HepG2 (cell line): ENCODE measurements around the gene METTL26. TPM values are rescaled to one million over a fixed set of nuclear protein-coding genes. Genes with fewer than 3 reads are reported as not detected.

Experiments used
- ATF7 ChIP-seq, 2 experiments: fragments of 450-650 bp in 1 of 2; sonication (generic) in 1 of 2; formaldehyde crosslinking in 1 of 2; IDR thresholded peaks; 2 replicates each; pipeline versions ENCODE4 v1.4.0 to v1.6.1; 2016 to 2020; ENCODE audit warnings: antibody characterized with exemption in 1 of 2, mild to moderate bottlenecking in 1 of 2, missing genetic modification reagents in 1 of 2
- MLLT10 ChIP-seq: sonication (generic); formaldehyde crosslinking; IDR thresholded peaks from 2 replicates; pipeline ENCODE4 v1.4.0; 2020; ENCODE audit warnings: missing genetic modification reagents
- NFYC ChIP-seq: IDR thresholded peaks from 2 replicates; pipeline ENCODE4 v1.6.1; 2016; ENCODE audit warnings: missing genetic modification reagents, missing compliant biosample characterization
- NONO ChIP-seq, 2 experiments: fragments of 450-650 bp in 1 of 2; sonication (generic) in 1 of 2; formaldehyde crosslinking in 1 of 2; IDR thresholded peaks in 1 of 2; conservative IDR thresholded peaks in 1 of 2; 2 replicates each; pipeline versions ENCODE4 v1.6.1 to v1.8.0; 2017 to 2022; ENCODE audit warnings: mild to moderate bottlenecking in 1 of 2, missing genetic modification reagents in 1 of 2, moderate library complexity in 1 of 2
- PCBP1 ChIP-seq: fragments of 200-400 bp; formaldehyde crosslinking; IDR thresholded peaks from 2 replicates; pipeline ENCODE4 v1.6.1; 2017; ENCODE audit warnings: mild to moderate bottlenecking, low read depth, low read length, borderline replicate concordance
- POLR2A ChIP-seq, 2 experiments: IDR thresholded peaks; 2 replicates each; pipeline ENCODE4 v1.6.1; 2011; ENCODE audit warnings: low read depth in 2 of 2, low read length in 2 of 2, mild to moderate bottlenecking in 1 of 2, moderate library complexity in 1 of 2; ENCODE audit not compliant: insufficient read depth in 1 of 2
- POLR2AphosphoS5 ChIP-seq: IDR thresholded peaks from 2 replicates; pipeline ENCODE4 v1.6.1; 2012; ENCODE audit warnings: low read depth, low read length
- RARA ChIP-seq: IDR thresholded peaks from 2 replicates; pipeline ENCODE4 v1.6.1; 2016; ENCODE audit warnings: missing genetic modification reagents, missing compliant biosample characterization
- RFX5 ChIP-seq: IDR thresholded peaks from 2 replicates; pipeline ENCODE4 v1.6.1; 2011; ENCODE audit warnings: low read depth, low read length, improper control_type of control experiment
- RXRB ChIP-seq: IDR thresholded peaks from 2 replicates; pipeline ENCODE4 v1.6.1; 2016; ENCODE audit warnings: borderline replicate concordance, missing genetic modification reagents, missing compliant biosample characterization
- SALL1 ChIP-seq: sonication (generic); formaldehyde crosslinking; IDR thresholded peaks from 2 replicates; pipeline ENCODE4 v1.8.0; 2022; ENCODE audit warnings: mild to moderate bottlenecking, missing genetic modification reagents
- YY1 ChIP-seq: IDR thresholded peaks from 2 replicates; pipeline ENCODE4 v1.6.1; 2011; ENCODE audit warnings: low read length, low read depth, moderate library complexity, mild to moderate bottlenecking; ENCODE audit not compliant: insufficient read depth, insufficient replicate concordance
- ZNF205 ChIP-seq: IDR thresholded peaks from 2 replicates; pipeline ENCODE4 v1.6.1; 2018; ENCODE audit warnings: missing biosample characterization, missing genetic modification reagents
- ZNF431 ChIP-seq: sonication (generic); formaldehyde crosslinking; IDR thresholded peaks from 2 replicates; pipeline ENCODE4 v1.9.0; 2022; ENCODE audit warnings: missing genetic modification reagents, low read depth, mild to moderate bottlenecking, borderline replicate concordance
- ZNF83 ChIP-seq: sonication (generic); formaldehyde crosslinking; IDR thresholded peaks from 2 replicates; pipeline ENCODE4 v1.4.0; 2020; ENCODE audit warnings: missing genetic modification reagents, mild to moderate bottlenecking, borderline replicate concordance
- polyA plus RNA-seq, 8 experiments: library from polyadenylated mRNA; depleted of rRNA in 3 of 8; stranded (reverse) in 7 of 8; unstranded in 1 of 8; fragments of >200 nt; fragmentation: Illumina TruSeq in 4 of 8; extraction: Trizol in 4 of 8; gene quantifications; 2 replicates each; pipeline versions ENCODE4 v1.2.1 to v1.2.3, GENCODE V29; 2011 to 2016; ENCODE audit warnings: low read depth in 4 of 8, missing spikeins in 1 of 8, mixed read lengths in 1 of 8; ENCODE audit not compliant: insufficient read depth in 1 of 8
- total RNA-seq, 5 experiments: library from RNA; depleted of rRNA; stranded (reverse); fragments of >200 nt; fragmentation: Illumina TruSeq; extraction: Trizol; gene quantifications; 2 replicates each; pipeline ENCODE4 v1.2.3, GENCODE V29; 2016; ENCODE audit warnings: low read depth in 1 of 5
- TF ChIP-seq, protein P1 (sequence below): sonication (generic); formaldehyde crosslinking; IDR thresholded peaks from 2 replicates; pipeline ENCODE4 v1.5.1; 2020; ENCODE audit warnings: missing genetic modification reagents, mild to moderate bottlenecking, borderline replicate concordance
- TF ChIP-seq, protein P2 (sequence below): sonication (generic); formaldehyde crosslinking; IDR thresholded peaks from 2 replicates; pipeline ENCODE4; 2020; ENCODE audit warnings: missing genetic modification reagents, mild to moderate bottlenecking, borderline replicate concordance
- TF ChIP-seq, protein P3 (sequence below): sonication (generic); formaldehyde crosslinking; IDR thresholded peaks from 2 replicates; pipeline ENCODE4 v1.4.0; 2020; ENCODE audit warnings: mild to moderate bottlenecking, missing genetic modification reagents, borderline replicate concordance

METTL26 gene
- total and polyA plus RNA-seq, 2 of the 13 experiments (the other 11 are each of a cell fraction or from before 2014, with no cell fraction given), result 65.5 to 70.1 TPM

DNA sequence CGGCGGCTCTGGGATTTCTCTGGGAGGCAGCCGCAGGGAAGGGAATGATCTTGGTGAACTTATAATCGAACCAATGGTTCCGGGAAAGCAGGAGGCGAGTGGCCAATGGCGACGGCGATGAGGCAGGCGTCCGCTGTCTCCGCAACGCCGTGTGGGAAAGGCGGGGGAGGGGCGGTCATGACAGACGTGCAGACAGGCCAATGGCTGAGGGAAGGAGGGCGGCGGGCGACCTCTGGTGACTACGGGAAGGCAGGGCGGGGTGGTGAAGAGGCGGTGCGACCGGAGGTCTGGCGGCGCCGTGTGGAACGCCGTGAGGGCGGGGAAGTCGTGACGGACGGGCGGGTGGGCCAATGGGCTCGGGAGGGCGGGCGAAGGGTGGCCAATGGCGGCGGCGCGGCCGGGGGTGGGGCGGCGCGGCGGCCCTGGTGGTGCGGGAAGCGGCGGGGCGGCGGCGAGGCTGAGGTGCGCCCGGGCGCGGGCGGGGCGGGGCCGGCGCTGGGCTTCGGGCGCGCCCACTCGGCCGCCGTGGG lies 46.4 kb downstream of the METTL26 start, which contains the start of gene RAB40C (continued):
- TF ChIP-seq, protein P1, sequence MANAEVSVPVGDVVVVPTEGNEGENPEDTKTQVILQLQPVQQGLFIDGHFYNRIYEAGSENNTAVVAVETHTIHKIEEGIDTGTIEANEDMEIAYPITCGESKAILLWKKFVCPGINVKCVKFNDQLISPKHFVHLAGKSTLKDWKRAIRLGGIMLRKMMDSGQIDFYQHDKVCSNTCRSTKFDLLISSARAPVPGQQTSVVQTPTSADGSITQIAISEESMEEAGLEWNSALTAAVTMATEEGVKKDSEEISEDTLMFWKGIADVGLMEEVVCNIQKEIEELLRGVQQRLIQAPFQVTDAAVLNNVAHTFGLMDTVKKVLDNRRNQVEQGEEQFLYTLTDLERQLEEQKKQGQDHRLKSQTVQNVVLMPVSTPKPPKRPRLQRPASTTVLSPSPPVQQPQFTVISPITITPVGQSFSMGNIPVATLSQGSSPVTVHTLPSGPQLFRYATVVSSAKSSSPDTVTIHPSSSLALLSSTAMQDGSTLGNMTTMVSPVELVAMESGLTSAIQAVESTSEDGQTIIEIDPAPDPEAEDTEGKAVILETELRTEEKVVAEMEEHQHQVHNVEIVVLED (CRISPR knock-in tag), result peak; percentile 51; the same call in 1 of the 2 replicates
- TF ChIP-seq SALL1, result peak; percentile 4; the same call in 1 of the 2 replicates
- peak in 1 of 2 experiments; percentile 57; a peak in 2 of 4 replicates for TF ChIP-seq POLR2A (IDR thresholded peaks at IDR 0.05; ENCODE audit: insufficient read depth in 1 of 2, low read depth in 2 of 2, low read length in 2 of 2)
- 0 out of 2 replicates have a peak, but pooled peaks have one; percentile 50 for TF ChIP-seq PCBP1
- TF ChIP-seq, protein P2, sequence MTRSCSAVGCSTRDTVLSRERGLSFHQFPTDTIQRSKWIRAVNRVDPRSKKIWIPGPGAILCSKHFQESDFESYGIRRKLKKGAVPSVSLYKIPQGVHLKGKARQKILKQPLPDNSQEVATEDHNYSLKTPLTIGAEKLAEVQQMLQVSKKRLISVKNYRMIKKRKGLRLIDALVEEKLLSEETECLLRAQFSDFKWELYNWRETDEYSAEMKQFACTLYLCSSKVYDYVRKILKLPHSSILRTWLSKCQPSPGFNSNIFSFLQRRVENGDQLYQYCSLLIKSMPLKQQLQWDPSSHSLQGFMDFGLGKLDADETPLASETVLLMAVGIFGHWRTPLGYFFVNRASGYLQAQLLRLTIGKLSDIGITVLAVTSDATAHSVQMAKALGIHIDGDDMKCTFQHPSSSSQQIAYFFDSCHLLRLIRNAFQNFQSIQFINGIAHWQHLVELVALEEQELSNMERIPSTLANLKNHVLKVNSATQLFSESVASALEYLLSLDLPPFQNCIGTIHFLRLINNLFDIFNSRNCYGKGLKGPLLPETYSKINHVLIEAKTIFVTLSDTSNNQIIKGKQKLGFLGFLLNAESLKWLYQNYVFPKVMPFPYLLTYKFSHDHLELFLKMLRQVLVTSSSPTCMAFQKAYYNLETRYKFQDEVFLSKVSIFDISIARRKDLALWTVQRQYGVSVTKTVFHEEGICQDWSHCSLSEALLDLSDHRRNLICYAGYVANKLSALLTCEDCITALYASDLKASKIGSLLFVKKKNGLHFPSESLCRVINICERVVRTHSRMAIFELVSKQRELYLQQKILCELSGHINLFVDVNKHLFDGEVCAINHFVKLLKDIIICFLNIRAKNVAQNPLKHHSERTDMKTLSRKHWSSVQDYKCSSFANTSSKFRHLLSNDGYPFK (CRISPR knock-in tag), result peak; percentile 29; the same call in 1 of the 2 replicates
- no peak for TF ChIP-seq RARA (CRISPR knock-in tag)
- TF ChIP-seq RXRB, result no peak
- TF ChIP-seq NFYC (CRISPR knock-in tag), result peak; percentile 81
- 0 out of 2 replicates have a peak, but pooled peaks have one; percentile 3 for TF ChIP-seq ZNF205
- no peak for TF ChIP-seq ATF7 (IDR thresholded peaks at IDR 0.05)
- no peak for TF ChIP-seq ATF7 (CRISPR knock-in tag; IDR thresholded peaks at IDR 0.05)
- no peak for TF ChIP-seq MLLT10
- peak; percentile 81; the same call in 1 of the 2 replicates for TF ChIP-seq ZNF83 (CRISPR knock-in tag)
- TF ChIP-seq NONO (IDR thresholded peaks at IDR 0.05), result no peak
- no peak; the same call in 1 of the 2 replicates for TF ChIP-seq NONO (CRISPR knock-in tag; conservative IDR thresholded peaks at IDR 0.05)
- TF ChIP-seq RFX5, result peak; percentile 93
- 0 out of 2 replicates have a peak, but pooled peaks have one; percentile 0 for TF ChIP-seq ZNF431 (CRISPR knock-in tag)
- peak; percentile 46 for TF ChIP-seq YY1
- TF ChIP-seq POLR2AphosphoS5, result peak; percentile 63
- TF ChIP-seq, protein P3, sequence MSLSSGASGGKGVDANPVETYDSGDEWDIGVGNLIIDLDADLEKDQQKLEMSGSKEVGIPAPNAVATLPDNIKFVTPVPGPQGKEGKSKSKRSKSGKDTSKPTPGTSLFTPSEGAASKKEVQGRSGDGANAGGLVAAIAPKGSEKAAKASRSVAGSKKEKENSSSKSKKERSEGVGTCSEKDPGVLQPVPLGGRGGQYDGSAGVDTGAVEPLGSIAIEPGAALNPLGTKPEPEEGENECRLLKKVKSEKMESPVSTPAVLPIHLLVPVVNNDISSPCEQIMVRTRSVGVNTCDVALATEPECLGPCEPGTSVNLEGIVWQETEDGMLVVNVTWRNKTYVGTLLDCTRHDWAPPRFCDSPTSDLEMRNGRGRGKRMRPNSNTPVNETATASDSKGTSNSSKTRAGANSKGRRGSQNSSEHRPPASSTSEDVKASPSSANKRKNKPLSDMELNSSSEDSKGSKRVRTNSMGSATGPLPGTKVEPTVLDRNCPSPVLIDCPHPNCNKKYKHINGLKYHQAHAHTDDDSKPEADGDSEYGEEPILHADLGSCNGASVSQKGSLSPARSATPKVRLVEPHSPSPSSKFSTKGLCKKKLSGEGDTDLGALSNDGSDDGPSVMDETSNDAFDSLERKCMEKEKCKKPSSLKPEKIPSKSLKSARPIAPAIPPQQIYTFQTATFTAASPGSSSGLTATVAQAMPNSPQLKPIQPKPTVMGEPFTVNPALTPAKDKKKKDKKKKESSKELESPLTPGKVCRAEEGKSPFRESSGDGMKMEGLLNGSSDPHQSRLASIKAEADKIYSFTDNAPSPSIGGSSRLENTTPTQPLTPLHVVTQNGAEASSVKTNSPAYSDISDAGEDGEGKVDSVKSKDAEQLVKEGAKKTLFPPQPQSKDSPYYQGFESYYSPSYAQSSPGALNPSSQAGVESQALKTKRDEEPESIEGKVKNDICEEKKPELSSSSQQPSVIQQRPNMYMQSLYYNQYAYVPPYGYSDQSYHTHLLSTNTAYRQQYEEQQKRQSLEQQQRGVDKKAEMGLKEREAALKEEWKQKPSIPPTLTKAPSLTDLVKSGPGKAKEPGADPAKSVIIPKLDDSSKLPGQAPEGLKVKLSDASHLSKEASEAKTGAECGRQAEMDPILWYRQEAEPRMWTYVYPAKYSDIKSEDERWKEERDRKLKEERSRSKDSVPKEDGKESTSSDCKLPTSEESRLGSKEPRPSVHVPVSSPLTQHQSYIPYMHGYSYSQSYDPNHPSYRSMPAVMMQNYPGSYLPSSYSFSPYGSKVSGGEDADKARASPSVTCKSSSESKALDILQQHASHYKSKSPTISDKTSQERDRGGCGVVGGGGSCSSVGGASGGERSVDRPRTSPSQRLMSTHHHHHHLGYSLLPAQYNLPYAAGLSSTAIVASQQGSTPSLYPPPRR (CRISPR knock-in tag), result no peak
